Measurements from ENCODE around the gene VSNL1. TPM values are rescaled to one million over a fixed set of nuclear protein-coding genes. Genes with fewer than 3 reads are reported as not detected.

The VSNL1 gene
- total RNA-seq, 1 experiment from 2014 or later: 7.8 TPM

DNA sequence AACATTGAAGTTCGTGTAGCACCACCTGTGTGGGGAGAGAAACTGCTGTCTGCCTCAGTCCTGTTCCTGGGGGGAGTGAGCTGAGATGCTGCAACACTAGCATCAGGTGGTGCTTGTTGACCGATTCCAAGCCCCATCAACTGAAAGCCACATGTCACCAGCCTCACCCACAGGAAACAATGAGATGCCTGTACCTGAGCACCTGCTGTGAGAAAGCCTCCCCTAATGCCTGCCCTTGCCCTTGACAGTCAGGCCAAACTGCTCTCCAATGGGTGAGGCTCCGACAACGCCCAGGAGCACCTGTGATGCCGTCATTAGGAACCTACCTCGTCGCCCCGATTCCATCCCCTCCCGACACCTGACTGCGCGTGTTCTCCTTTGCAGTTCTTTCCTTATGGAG, 108.5 kb downstream of the VSNL1 start:
- intact Hi-C loops (cut with micrococcal nuclease; ENCODE audit: unreplicated experiment): no loop called here
- no TSS peak for BruUV-seq (replicated peaks)
- CTCF ChIA-PET: no interaction called here
- POLR2A ChIA-PET (ENCODE audit: low non-redundant PET): no interaction called here
- TF ChIP-seq EZH2 (IDR thresholded peaks at IDR 0.05; ENCODE audit: borderline replicate concordance, low read depth, low read length, poor library complexity, severe bottlenecking): no peak
- TF ChIP-seq, protein P1, sequence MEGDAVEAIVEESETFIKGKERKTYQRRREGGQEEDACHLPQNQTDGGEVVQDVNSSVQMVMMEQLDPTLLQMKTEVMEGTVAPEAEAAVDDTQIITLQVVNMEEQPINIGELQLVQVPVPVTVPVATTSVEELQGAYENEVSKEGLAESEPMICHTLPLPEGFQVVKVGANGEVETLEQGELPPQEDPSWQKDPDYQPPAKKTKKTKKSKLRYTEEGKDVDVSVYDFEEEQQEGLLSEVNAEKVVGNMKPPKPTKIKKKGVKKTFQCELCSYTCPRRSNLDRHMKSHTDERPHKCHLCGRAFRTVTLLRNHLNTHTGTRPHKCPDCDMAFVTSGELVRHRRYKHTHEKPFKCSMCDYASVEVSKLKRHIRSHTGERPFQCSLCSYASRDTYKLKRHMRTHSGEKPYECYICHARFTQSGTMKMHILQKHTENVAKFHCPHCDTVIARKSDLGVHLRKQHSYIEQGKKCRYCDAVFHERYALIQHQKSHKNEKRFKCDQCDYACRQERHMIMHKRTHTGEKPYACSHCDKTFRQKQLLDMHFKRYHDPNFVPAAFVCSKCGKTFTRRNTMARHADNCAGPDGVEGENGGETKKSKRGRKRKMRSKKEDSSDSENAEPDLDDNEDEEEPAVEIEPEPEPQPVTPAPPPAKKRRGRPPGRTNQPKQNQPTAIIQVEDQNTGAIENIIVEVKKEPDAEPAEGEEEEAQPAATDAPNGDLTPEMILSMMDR (conservative IDR thresholded peaks at IDR 0.05; ENCODE audit: low read depth, low read length): no peak
- no peaks in the 10 kb centered on the region for H3K27me3 ChIP-seq (replicated peaks; ENCODE audit: insufficient read depth, low read depth, low read length, poor library complexity)
- H3K36me3 ChIP-seq (ENCODE audit: insufficient read depth, low read length, poor library complexity, severe bottlenecking): no peaks in the 10 kb centered on the region
- DNase-seq (ENCODE audit: low spot score): no peak
- H3K27ac ChIP-seq (ENCODE audit: low read depth, low read length, poor library complexity, severe bottlenecking): no peak overlapping the region
- no peaks in the 10 kb centered on the region for H3K9me3 ChIP-seq (ENCODE audit: low read depth, low read length, poor library complexity, severe bottlenecking)
- H3K4me1 ChIP-seq (ENCODE audit: insufficient read depth, low read length, poor library complexity, severe bottlenecking): peaks cover 5% of the 10 kb centered on the region
- no peak overlapping the region for H3K4me3 ChIP-seq (ENCODE audit: low read depth, low read length, poor library complexity, severe bottlenecking)

DNA sequence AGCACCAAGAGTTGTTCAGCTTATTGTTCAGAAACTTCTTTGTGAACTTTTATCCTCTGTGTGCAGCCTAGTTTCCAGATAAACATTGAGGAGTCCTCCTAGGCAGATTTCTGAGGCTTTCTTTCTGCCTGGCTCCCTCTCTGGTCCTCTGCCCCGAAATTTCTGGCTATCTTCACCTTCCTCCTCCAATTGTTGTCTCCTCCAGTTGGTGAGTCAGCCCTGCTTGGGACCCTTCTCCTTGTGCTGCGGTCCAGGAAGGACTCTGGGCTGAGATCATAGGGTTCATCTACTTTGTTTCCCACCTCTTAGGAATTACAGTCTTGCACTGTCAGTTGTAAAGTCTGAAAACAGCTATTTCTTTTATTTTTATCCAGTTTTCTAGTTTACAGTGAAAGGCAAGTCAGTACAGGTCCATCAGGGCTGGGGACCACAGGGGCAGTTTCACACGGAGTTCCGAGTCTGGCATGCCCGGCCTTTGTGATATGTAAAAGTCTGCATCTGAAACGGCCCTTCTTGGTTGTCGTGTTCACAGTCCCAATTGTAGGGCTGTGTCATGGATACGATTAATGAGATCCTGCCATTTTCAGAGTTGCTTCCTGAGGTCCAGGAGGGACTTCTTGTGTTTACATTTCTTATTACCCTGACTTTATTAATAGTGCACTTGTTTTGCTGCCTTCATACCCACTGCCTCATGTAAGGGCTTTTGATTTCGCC, 112.3 kb downstream of the VSNL1 start:
- intact Hi-C loops (cut with micrococcal nuclease; ENCODE audit: unreplicated experiment): no loop called here
- Histone ChIP-seq H3K4me3 (ENCODE audit: low read depth, low read length, poor library complexity, severe bottlenecking) (no peak overlapping the region), H3K27ac (ENCODE audit: low read depth, low read length, poor library complexity, severe bottlenecking) (no peak overlapping the region), H3K36me3 (ENCODE audit: insufficient read depth, low read length, poor library complexity, severe bottlenecking) (no peaks in the 10 kb centered on the region), H3K27me3 (replicated peaks; ENCODE audit: insufficient read depth, low read depth, low read length, poor library complexity) (no peaks in the 10 kb centered on the region), H3K4me1 (ENCODE audit: insufficient read depth, low read length, poor library complexity, severe bottlenecking) (no peaks in the 10 kb centered on the region), H3K9me3 (ENCODE audit: low read depth, low read length, poor library complexity, severe bottlenecking) (no peaks in the 10 kb centered on the region)
- TF ChIP-seq EZH2 (IDR thresholded peaks at IDR 0.05; ENCODE audit: borderline replicate concordance, low read depth, low read length, poor library complexity, severe bottlenecking): no peak
- TF ChIP-seq, protein P1 (conservative IDR thresholded peaks at IDR 0.05; ENCODE audit: low read depth, low read length): no peak
- ChIA-PET CTCF (no interaction called here), POLR2A (ENCODE audit: low non-redundant PET) (no interaction called here)
- BruUV-seq (replicated peaks): no TSS peak
- DNase-seq (ENCODE audit: low spot score): no peak

DNA sequence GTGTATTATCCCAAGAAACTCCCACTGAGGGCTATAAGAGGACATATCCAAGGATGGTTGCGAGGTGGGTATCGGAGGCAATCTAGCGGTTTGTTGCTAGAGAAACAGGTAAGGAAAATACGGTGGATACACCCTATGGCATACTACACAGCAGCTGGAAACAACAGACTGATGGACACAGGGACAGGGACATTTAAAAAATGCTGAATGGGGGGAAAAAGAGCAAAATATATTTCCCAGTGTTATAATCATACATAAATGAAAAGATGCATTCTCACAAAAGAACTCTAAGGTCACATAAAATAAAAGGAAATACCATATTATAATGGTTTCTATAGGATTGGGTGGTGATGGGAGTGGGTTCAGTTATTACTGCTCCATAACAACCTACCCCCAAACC, 117.3 kb downstream of the VSNL1 start:
- TF ChIP-seq EZH2 (IDR thresholded peaks at IDR 0.05; ENCODE audit: borderline replicate concordance, low read depth, low read length, poor library complexity, severe bottlenecking): no peak
- TF ChIP-seq, protein P1 (conservative IDR thresholded peaks at IDR 0.05; ENCODE audit: low read depth, low read length): no peak
- Histone ChIP-seq H3K27me3 (replicated peaks; ENCODE audit: insufficient read depth, low read depth, low read length, poor library complexity) (no peaks in the 10 kb centered on the region), H3K27ac (ENCODE audit: low read depth, low read length, poor library complexity, severe bottlenecking) (no peak overlapping the region), H3K9me3 (ENCODE audit: low read depth, low read length, poor library complexity, severe bottlenecking) (no peaks in the 10 kb centered on the region), H3K4me1 (ENCODE audit: insufficient read depth, low read length, poor library complexity, severe bottlenecking) (no peaks in the 10 kb centered on the region), H3K4me3 (ENCODE audit: low read depth, low read length, poor library complexity, severe bottlenecking) (no peak overlapping the region), H3K36me3 (ENCODE audit: insufficient read depth, low read length, poor library complexity, severe bottlenecking) (no peaks in the 10 kb centered on the region)
- intact Hi-C loops (cut with micrococcal nuclease; ENCODE audit: unreplicated experiment): no loop called here
- DNase-seq (ENCODE audit: low spot score): no peak
- CTCF ChIA-PET: no interaction called here
- POLR2A ChIA-PET (ENCODE audit: low non-redundant PET): no interaction called here
- BruUV-seq (replicated peaks): no TSS peak
